Left lung (tissue), 10 donors: Measurements from ENCODE around the gene EXOC4. TPM values are rescaled to one million over a fixed set of nuclear protein-coding genes. Genes with fewer than 3 reads are reported as not detected.

Source experiments
- ATAC-seq: fragments of 200-7000 bp; cut with Tn5 transposase; one replicate; pipeline ENCODE4 v1.9.1; 2020; ENCODE audit warnings: moderate library complexity
- DNase-seq, 4 donors: peaks; one replicate each; pipeline ENCODE4 v3.0.0-alpha.2; 2013 to 2020
- H3K27ac ChIP-seq, 2 donors: fragments of 200-600 bp; sonication (generic) in 1 of 2; one replicate each; pipeline versions ENCODE4 v1.5.0 to v1.8.0; 2020 to 2021
- H3K27me3 ChIP-seq, 2 donors: fragments of 200-600 bp; sonication (generic) in 1 of 2; one replicate each; pipeline versions ENCODE4 v1.5.0 to v1.8.0; 2020 to 2021
- H3K36me3 ChIP-seq, 2 donors: fragments of 200-600 bp; sonication (generic) in 1 of 2; one replicate each; pipeline versions ENCODE4 v1.5.0 to v1.8.0; 2020 to 2021
- H3K4me1 ChIP-seq, 2 donors: fragments of 200-600 bp; one replicate each; pipeline ENCODE4 v1.8.0; 2021
- H3K4me3 ChIP-seq, 2 donors: fragments of 200-600 bp; sonication (generic) in 1 of 2; one replicate each; pipeline versions ENCODE4 v1.5.0 to v1.8.0; 2020 to 2021; ENCODE audit warnings: mild to moderate bottlenecking in 1 of 2
- H3K9me3 ChIP-seq, 2 donors: fragments of 200-600 bp; sonication (generic) in 1 of 2; one replicate each; pipeline versions ENCODE4 v1.5.0 to v1.8.0; 2020 to 2021
- CTCF ChIP-seq, 2 donors: fragments of 200-600 bp; sonication (generic) in 1 of 2; IDR thresholded peaks; one replicate each; pipeline versions ENCODE4 v1.5.0 to v1.8.0; 2021; ENCODE audit warnings: antibody characterized with exemption in 2 of 2
- intact Hi-C, 2 donors: fragments of 100-400 bp; cut with DNase I; formaldehyde crosslinking; loops; one replicate each; pipeline versions ENCODE4 v1.11.2 to v1.14.2; 2022
- polyA plus RNA-seq, 6 donors: library from polyadenylated mRNA; unstranded; fragments of 120-200 nt; gene quantifications; one replicate each; pipeline ENCODE4 v1.2.1, GENCODE V29; 2013; ENCODE audit not compliant: insufficient read length in 6 of 6
- total RNA-seq, 2 donors: library from RNA; stranded (reverse); fragmentation: NEBNext Ultra II Directional; extraction: Animal tissue kit (Norgen Biotek cat#: 25700); gene quantifications; one replicate each; pipeline ENCODE4 v1.2.1, GENCODE V29; 2021
- donor health status: DM: no; HTN: yes; CAD: no.
- donor health status: DM: no; HTN: no; CAD: no.

EXOC4 gene
- total and polyA plus RNA-seq, 8 donors = 52.5 to 79.4 (median 65.9) TPM

GRCh38 chr7:133744451-133744850 is 491.6 kb downstream of the EXOC4 start:
- no peak overlapping the region for H3K4me3 ChIP-seq
- no peaks in the 10 kb centered on the region for H3K36me3 ChIP-seq
- ATAC-seq = no peak
- no peak overlapping the region for H3K27ac ChIP-seq
- no peak for DNase-seq
- no peaks in the 10 kb centered on the region for H3K27me3 ChIP-seq
- intact Hi-C loops = no loop called here
- H3K9me3 ChIP-seq = no peaks in the 10 kb centered on the region
- no peak for TF ChIP-seq CTCF (IDR thresholded peaks at IDR 0.05)
- H3K4me1 ChIP-seq = no peaks in the 10 kb centered on the region

- ATAC-seq (no peak), DNase-seq (no peak)
- Histone ChIP-seq H3K4me3 (no peak overlapping the region), H3K27ac (no peak overlapping the region), H3K4me1 (no peaks in the 10 kb centered on the region), H3K36me3 (no peaks in the 10 kb centered on the region), H3K9me3 (no peaks in the 10 kb centered on the region), H3K27me3 (no peaks in the 10 kb centered on the region)
- TF ChIP-seq CTCF (IDR thresholded peaks at IDR 0.05) = no peak
- intact Hi-C loops = no loop called here
Measured at GRCh38 chr7:133746305-133746704, 493.4 kb downstream of the EXOC4 start.

- Histone ChIP-seq H3K36me3 (no peaks in the 10 kb centered on the region), H3K9me3 (no peaks in the 10 kb centered on the region), H3K4me3 (no peak overlapping the region), H3K27ac (no peak overlapping the region), H3K27me3 (no peaks in the 10 kb centered on the region), H3K4me1 (no peaks in the 10 kb centered on the region)
- intact Hi-C loops = no loop called here
- DNase-seq (no peak), ATAC-seq (peak; percentile 48)
- TF ChIP-seq CTCF (IDR thresholded peaks at IDR 0.05) = no peak
Measured at GRCh38 chr7:133746847-133747246, 494.0 kb downstream of the EXOC4 start.

- Histone ChIP-seq H3K36me3 (no peaks in the 10 kb centered on the region), H3K9me3 (no peaks in the 10 kb centered on the region), H3K27me3 (no peaks in the 10 kb centered on the region), H3K4me1 (no peaks in the 10 kb centered on the region), H3K27ac (no peak overlapping the region), H3K4me3 (no peak overlapping the region)
- TF ChIP-seq CTCF (IDR thresholded peaks at IDR 0.05) = no peak
- DNase-seq = no peak
- intact Hi-C loops = no loop called here
- ATAC-seq = no peak
Measured at GRCh38 chr7:133748443-133749407, 495.8 kb downstream of the EXOC4 start.

GRCh38 chr7:133750287-133750686 is 497.4 kb downstream of the EXOC4 start:
- TF ChIP-seq CTCF (IDR thresholded peaks at IDR 0.05) = no peak
- Histone ChIP-seq H3K9me3 (no peaks in the 10 kb centered on the region), H3K36me3 (no peaks in the 10 kb centered on the region), H3K27ac (no peak overlapping the region), H3K4me1 (no peaks in the 10 kb centered on the region), H3K27me3 (no peaks in the 10 kb centered on the region), H3K4me3 (no peak overlapping the region)
- DNase-seq (no peak), ATAC-seq (no peak)
- intact Hi-C loops = no loop called here
